Measurements from ENCODE around the gene SLC27A1.
"Not testable (repeated sequence)": the region's sequence is repeated elsewhere in the genome, so short reads cannot be mapped to it uniquely, and the experiment has no call there.

Gene SLC27A1

GRCh38 chr19:17457616-17458015, 12.7 kb upstream of the SLC27A1 start:
- no peak for DNase-seq (ENCODE audit: low read depth)

- DNase-seq (ENCODE audit: low read depth): no peak
Observed at GRCh38 chr19:17458970-17459369, 11.4 kb upstream of the SLC27A1 start.

- DNase-seq (ENCODE audit: low read depth): no peak
Observed at GRCh38 chr19:17460372-17461230, 9.7 kb upstream of the SLC27A1 start, which contains the start of gene NXNL1. NXNL1 (minus strand) TSS chr19:17460926; CDS start chr19:17460869, 57 bp downstream.

GRCh38 chr19:17466487-17466850, 3.9 kb upstream of the SLC27A1 start:
- DNase-seq (ENCODE audit: low read depth): no peak

GRCh38 chr19:17467471-17468301, 2.6 kb upstream of the SLC27A1 start:
- no peak for DNase-seq (ENCODE audit: low read depth)

- DNase-seq (ENCODE audit: low read depth): no peak
Observed at GRCh38 chr19:17468302-17469091, 1.8 kb upstream of the SLC27A1 start.

GRCh38 chr19:17469092-17469480, 1.2 kb upstream of the SLC27A1 start:
- peak; percentile 36 for DNase-seq (ENCODE audit: low read depth)

- peak; percentile 94 for DNase-seq (ENCODE audit: low read depth)
Observed at GRCh38 chr19:17469481-17470067, 750 bp upstream of the SLC27A1 start.

- no peak for DNase-seq (ENCODE audit: low read depth)
Observed at GRCh38 chr19:17471410-17472125, 1.2 kb downstream of the SLC27A1 start.

GRCh38 chr19:17473041-17473440, 2.7 kb downstream of the SLC27A1 start:
- peak; percentile 90 for DNase-seq (ENCODE audit: low read depth)

- DNase-seq (ENCODE audit: low read depth): not testable (repeated sequence)
Observed at GRCh38 chr19:17475011-17475540, 4.8 kb downstream of the SLC27A1 start.

- DNase-seq (ENCODE audit: low read depth): peak; percentile 53
Observed at GRCh38 chr19:17475541-17476115, 5.3 kb downstream of the SLC27A1 start.

- peak; percentile 76 for DNase-seq (ENCODE audit: low read depth)
Observed at GRCh38 chr19:17479325-17479791, 9.0 kb downstream of the SLC27A1 start.

- no peak for DNase-seq (ENCODE audit: low read depth)
Observed at GRCh38 chr19:17481986-17482385, 11.7 kb downstream of the SLC27A1 start.

- DNase-seq (ENCODE audit: low read depth): no peak
Observed at GRCh38 chr19:17482877-17483604, 12.7 kb downstream of the SLC27A1 start.

- no peak for DNase-seq (ENCODE audit: low read depth)
Observed at GRCh38 chr19:17483605-17484002, 13.3 kb downstream of the SLC27A1 start.

- DNase-seq (ENCODE audit: low read depth): no peak
Observed at GRCh38 chr19:17484520-17485185, 14.3 kb downstream of the SLC27A1 start.

- no peak for DNase-seq (ENCODE audit: low read depth)
Observed at GRCh38 chr19:17486545-17487240, 16.4 kb downstream of the SLC27A1 start.

All from iris pigment epithelial cell (primary cell).